GM13977 (cell line): Measurements from ENCODE around the gene EPG5.
"Not testable (repeated sequence)": the region's sequence is repeated elsewhere in the genome, so short reads cannot be mapped to it uniquely, and the experiment has no call there.

Source experiments
- DNase-seq: peaks from one replicate; pipeline ENCODE4 v3.0.0; 2012; ENCODE audit warnings: low spot score
- CTCF ChIP-seq: IDR thresholded peaks from 2 replicates; pipeline ENCODE4 v1.5.1; 2012; ENCODE audit warnings: mild to moderate bottlenecking, control low read depth; ENCODE audit not compliant: insufficient read depth; ENCODE audit errors: extremely low read depth, missing control alignments
- in situ Hi-C: fragments of 300-500 bp; cut with MboI; formaldehyde crosslinking; loops from one replicate; pipeline ENCODE4 v1.12.0; 2022; ENCODE audit warnings: low sequenced_read_pairs, low pct_unique_long_range_greater_than_20kb, mixed read lengths, inconsistent platforms; ENCODE audit not compliant: unreplicated experiment

EPG5 gene

DNA sequence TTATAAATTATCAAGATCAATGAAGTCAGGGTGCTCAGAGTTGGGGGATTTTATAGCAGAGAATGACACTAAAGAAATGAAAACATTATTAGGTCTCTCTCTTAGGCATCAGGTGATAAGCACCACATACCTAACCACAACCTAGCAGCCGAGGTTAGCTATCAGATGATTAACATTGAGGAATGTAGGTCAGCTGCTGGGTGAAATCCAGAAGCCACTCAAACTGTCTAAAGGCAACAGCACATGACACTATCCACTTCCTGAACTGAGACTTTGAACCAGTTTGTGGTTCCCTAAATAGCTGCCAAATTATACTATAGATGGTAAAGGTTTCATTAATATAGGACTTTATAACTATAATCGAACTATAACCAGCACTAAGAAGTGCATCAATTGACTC is 4.7 kb downstream of the EPG5 start:
- no peak for DNase-seq
- TF ChIP-seq CTCF, result no peak
- in situ Hi-C loops, result no loop called here

- in situ Hi-C loops, DNase-seq: not testable (repeated sequence)
These were observed 7.6 kb downstream of the EPG5 start for GRCh38 chr18:45959484-45959883.

- DNase-seq, result no peak
- in situ Hi-C loops, result no loop called here
- no peak for TF ChIP-seq CTCF
These were observed 8.4 kb downstream of the EPG5 start for GRCh38 chr18:45958730-45959129.

GRCh38 chr18:45958027-45958426 is 9.1 kb downstream of the EPG5 start:
- in situ Hi-C loops, result no loop called here
- TF ChIP-seq CTCF, result no peak
- no peak for DNase-seq

- in situ Hi-C loops, result no loop called here
These were observed 10.0 kb downstream of the EPG5 start for GRCh38 chr18:45957100-45957499.

DNA sequence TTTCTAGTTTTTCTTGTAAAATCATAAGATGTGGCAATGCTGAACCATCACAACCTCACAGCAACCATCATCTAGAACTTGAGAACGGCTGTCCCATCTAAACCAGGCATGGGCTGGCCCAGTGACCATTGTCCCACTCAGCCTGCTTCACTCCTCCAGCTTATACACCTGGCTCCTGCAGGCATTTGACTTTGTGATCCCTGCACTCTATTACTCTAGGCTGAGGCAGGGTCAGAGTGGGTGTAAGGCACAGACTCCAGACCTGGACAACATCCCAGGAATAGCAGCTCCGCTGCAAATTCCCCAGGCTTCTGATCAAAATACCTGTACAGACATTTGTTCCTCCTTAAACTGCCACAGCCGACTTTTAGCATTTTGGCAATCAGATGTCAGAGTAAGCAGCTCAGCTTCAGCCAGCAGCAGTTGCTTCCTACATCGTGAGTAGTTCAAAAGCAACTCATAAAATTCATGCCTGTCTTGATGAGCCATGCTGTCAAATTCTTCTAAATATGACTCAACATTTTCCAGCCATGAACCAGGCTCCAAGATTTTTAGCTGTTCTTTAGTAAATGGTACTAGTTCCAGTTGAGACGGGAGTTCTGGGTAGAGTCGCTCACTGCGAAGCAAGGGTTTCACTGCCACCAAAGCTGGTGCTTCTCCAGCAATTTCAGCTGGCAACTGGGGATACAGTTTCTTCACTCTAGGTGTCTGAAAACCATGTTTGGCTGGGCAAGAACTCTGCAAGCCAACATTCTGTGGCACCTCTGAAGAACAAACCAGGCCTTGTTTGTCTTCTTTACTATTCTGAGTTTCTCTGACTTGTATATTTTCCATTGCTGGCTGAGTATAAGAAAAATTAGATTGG is 12.8 kb downstream of the EPG5 start:
- in situ Hi-C loops, result no loop called here
- DNase-seq, result no peak
- no peak for TF ChIP-seq CTCF

More at GRCh38 chr18:45957100-45957499, 10.0 kb downstream of the EPG5 start:
- TF ChIP-seq CTCF, result no peak
- no peak for DNase-seq

GRCh38 chr18:45951016-45951714 is 16.0 kb downstream of the EPG5 start:
- TF ChIP-seq CTCF, result no peak
- in situ Hi-C loops, result no loop called here
- DNase-seq, result no peak
